SH-SY5Y (cell line): ENCODE data around the gene DIS3L2.

ENCODE experiments used
- GATA2 ChIP-seq: IDR thresholded peaks from 2 replicates; pipeline ENCODE4 v1.6.1; 2011; ENCODE audit warnings: mild to moderate bottlenecking, low read depth, low read length
- GATA3 ChIP-seq: IDR thresholded peaks from 2 replicates; pipeline ENCODE4 v1.6.1; 2011; ENCODE audit warnings: low read depth, mild to moderate bottlenecking, low read length, moderate library complexity

Gene DIS3L2

DNA sequence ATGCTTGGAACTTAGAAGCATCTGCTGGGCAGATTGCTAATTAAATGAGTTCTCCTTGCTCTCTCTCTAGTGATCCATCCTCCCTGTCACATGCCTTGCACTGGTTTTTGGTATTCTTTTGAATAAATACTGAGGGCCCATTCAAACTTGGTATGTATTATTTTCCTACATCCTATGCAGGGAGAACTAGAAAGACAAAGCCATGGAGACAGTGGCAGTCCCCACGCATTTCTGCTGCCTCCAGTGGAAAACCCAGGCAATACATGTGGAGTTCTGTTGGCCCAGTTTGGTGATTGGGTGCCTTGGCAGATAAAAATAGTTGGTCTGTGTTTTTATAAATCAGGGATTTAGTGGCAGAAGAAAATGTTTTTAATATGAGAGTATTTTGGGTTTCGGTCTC, 68.7 kb downstream of the DIS3L2 start:
- TF ChIP-seq GATA2 (no peak), GATA3 (no peak)

DNA sequence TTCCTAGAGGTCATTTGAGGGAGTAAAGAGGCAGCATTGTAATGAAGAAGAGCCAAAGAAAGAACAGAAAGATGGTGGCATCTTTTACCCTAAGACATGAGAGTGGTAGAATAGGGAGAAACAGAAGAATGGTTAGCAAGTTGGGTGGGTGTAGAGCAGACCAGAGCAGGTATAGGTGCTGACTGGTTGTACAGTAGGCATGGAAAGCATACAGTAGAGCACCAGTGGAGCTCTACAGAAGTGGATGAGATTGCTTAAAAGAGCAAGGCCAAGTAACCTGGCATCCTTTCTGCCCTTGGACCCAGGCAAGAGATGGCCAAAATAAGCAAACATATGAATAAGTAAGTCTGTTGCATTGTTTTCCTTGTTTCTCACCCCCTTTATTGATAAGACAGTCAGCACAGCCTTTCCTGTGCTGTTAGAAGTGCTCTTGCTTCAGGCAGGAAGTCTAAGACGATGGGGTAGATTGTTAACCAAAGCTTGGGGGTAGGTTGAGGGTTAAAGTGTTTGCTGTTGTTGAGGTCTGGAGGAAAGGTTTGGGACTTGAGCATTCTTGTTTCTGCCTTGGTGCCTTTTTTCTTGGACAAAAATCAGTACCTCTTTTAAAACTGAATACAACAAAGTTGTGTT, 76.9 kb downstream of the DIS3L2 start:
- TF ChIP-seq GATA2, result no peak
- no peak for TF ChIP-seq GATA3

DNA sequence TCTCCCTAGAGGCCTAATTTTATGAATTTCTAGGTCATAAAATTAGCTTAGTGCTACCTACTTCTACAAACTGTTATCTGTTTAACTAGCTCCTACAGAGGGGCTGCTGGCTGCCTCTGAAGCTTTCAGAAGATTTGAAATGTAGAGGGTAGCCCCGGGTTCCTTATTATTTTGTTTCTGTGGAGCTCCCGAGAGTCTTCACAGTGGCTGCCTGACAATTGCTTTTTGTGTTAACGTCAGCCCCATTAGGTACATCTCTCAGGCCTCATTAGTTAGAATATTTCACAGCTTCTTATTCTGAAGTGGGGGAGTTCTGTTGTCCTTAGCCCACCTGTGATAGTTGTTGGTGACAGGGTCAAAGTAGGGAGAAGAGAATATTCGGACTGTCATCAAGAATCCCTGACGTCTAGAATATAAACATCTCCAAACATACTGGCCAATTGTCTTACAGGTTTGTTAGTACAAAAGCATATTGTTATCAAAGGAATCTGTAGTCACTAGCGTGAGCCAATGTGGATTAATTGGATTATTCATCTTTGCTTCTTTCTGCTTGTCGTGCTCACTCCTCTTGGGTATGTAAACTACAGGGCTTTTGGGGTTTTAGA, 77.5 kb downstream of the DIS3L2 start:
- no peak for TF ChIP-seq GATA3
- no peak for TF ChIP-seq GATA2

DNA sequence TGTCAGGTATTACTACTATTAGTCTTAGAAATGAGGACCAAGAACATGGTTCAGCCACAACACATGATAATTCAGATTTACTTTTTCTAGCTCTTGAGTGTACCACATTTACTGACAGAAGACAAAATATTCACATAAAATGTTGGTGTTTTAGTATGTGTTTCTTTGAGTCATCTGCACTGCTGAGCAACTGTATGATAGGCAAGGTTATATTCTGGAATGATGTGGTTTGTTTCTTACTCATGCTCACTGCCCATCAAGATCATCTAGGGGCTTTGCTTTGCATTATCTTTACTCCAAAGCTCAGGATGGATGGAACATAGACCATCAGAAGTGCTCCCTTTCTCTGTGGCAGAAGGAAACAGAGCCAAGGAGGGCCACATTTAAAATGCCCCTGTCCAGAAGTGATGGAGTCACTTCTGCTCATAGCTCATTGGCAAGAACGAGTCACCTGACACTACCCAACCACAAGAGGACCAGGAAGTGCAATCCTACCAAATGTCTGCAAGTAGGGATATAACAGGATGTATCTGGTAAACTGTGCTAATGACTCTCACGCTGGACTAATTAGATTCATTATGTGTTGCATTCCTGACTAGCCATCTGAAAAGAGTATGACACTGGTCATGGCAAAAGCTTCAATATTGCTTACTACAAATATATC, 81.5 kb downstream of the DIS3L2 start:
- TF ChIP-seq GATA3 (no peak), GATA2 (no peak)

DNA sequence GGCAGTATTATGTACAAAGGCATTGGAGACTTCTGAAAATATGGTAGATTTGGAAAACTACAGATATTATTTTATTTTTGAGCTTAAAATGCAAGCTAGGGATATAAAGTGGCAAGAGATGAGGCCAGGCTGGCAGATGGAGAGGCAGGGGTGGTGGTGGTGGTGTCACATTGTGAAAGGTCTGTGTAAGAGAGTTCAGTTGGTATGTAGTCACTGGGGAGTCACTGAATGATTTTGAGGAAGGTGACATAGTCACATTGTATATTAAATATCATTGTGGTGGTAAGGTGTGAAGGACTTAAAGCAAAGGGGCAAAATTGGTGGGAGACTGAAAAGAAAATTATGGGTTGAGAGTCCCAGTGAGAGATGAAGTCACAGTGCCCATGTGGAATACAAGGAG, 82.5 kb downstream of the DIS3L2 start:
- TF ChIP-seq GATA3, result no peak
- TF ChIP-seq GATA2, result no peak

DNA sequence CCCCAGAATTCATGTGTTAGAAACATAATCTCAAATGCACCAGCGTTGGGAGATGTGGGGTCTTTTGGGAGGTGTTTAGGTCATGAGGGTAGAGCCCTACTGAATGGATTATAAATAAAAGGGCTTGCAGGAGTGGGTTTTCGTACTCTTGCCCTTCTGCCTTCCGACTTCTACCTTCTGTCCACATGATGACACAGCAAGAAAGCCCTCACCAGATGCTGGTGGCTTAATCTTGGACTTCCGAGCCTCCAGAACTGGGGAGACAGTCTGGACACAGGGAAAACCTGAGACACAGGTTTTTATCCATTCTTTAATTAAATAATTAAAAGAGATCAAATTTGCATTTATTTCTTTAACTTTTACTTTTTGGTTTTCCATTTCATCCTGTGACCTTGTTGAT, 87.8 kb downstream of the DIS3L2 start:
- TF ChIP-seq GATA3 (no peak), GATA2 (no peak)

DNA sequence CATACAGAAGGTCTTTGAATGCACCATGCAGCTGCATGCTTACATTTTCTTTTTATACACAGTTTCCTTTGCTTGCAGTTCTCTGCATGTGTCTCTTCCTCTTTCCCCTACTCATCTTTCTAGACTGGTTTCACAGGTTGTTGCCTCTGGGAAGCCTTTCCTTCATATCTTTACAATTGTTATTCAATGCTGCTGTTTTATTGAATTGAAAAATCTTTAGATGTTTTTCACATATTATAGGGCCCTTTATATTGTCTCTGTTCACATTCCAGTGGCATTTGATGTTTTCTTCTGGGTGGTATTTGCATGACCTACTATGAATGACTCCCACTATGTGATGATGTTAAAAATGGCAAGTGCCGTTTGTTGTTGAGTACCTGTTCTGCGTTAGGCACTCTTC, 91.1 kb downstream of the DIS3L2 start:
- TF ChIP-seq GATA3 (no peak), GATA2 (no peak)

DNA sequence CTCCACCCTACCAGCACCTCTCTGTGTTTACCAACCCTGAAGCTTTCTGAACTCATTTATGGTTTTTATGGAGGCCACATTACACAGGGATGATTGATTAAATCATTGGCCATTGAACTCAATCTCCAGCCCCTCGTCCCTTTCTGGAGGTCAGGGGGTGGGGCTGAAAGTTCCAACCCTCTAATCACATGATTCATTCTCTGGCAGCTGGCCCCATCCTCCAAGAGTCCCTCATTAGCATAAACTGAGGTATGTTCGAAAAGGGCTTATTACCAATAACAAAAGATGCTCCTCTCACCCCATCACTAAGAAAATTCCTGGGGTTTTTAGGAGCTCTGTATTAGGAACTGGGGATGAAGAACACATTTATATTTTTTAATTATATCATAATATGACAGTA, 92.3 kb downstream of the DIS3L2 start:
- no peak for TF ChIP-seq GATA3
- no peak for TF ChIP-seq GATA2

DNA sequence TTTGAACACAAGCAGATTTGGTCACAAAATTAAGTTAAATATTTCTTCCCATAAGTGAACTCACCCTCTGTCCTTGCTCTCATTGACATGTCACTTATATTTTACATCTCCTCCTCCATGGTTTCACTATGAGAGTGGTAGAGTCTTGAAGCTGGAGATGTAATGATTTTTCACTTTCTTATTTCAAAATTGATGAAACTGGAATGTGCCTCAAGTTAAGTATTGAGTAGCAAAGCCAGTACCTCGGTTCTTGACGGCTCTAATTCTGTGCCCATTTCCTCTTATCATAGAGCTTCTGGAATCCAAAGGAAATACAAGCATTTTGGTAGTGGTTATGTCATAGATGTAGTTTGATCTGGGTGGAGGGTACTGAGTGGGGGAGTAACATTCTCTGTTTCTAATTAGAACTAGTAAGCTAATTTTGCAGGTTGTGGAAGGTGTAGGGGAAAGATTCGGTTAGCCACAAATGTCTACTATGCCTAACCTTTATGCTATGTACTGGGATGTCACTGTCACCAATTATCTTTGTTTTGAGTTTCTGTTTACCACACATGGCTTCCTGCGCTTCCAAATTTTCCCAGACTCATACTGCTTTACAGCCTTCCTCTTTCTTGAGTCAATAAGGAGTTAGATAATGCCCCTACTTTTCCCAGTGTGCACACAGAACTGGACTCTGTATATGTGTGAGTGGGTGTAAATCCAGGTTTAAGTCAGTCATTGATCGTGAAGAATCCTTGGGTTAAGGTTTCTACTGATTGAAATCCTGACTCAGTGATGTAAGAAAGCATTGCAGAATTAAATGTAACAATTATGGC, 96.8 kb downstream of the DIS3L2 start:
- TF ChIP-seq GATA2, result no peak
- TF ChIP-seq GATA3, result no peak

DNA sequence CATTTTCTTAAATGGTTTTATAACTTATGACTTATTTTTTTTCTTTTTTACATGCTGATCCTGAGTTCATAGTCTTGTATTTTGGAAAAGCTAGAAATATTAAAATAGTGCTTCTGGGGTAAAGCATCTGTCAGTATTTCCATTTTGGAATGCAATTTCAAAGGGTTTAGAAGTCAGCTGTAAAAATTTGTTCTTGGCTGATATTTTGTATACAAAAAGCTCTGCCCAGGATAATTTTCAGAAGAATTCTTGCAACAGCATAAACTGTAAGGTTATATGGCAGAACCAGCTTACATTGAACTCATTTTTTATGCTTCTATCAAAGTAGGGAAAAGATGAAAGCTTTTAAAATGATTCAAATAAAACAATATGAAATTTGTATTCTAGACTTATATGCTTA, 97.4 kb downstream of the DIS3L2 start:
- TF ChIP-seq GATA2 (no peak), GATA3 (no peak)

DNA sequence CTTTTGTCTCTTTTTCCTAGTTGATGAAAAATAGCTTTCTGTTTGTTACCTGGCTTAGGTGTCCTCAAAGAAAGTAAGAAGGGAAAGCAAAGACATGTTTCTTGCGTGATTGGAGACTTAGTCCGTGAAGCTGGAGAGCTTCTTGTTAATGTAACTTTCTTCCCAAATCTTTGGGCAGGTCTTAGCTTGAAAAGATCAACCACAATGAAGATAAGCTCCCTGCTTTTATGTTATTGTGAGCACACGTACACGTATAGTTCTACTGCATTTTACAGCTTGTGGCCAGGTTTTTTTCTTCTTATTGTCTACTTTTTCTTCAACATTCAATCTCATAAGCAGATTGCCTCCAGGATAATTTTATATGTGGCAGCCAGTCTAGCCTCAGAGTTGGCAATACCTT, 99.8 kb downstream of the DIS3L2 start:
- TF ChIP-seq GATA3, result no peak
- TF ChIP-seq GATA2, result no peak

DNA sequence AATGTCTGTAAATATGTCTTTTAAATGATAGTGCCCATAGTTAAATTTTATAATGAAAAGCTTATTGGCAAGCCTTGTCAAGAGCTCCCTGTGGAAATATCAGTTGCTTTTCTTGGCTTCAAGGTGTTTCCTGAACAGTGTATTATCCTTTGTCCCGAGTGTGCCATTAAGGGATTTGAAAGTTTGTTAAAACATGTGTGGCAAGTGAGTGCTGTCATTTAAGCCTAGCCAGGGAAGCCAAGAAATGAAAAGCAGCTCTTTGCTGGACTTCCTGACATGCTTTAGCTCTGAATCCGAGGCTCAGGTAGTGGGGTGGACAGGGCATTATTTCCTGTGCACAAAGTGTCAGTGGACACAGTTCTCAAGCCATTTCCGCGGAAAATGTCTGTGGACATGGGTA, 111.5 kb downstream of the DIS3L2 start:
- TF ChIP-seq GATA3 (no peak), GATA2 (no peak)

DNA sequence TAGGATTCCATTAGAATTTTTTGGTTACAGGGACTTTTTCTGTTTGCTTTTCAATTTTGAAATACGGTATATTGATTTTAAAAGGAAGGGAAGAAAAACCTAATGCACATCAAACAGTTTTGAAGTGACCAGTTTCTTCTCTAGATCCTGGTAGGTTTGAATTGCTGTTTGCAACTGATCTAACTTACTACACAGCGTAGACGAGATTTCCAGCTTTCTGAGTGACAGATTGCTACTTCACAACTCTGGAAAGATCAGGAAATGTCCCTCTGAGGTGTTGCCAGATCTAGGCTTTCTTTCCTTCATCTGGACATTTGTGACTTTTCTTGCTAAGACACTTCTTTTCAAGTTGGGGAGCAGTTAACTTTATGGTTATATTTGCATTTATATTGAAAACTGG, 112.2 kb downstream of the DIS3L2 start:
- no peak for TF ChIP-seq GATA2
- no peak for TF ChIP-seq GATA3

DNA sequence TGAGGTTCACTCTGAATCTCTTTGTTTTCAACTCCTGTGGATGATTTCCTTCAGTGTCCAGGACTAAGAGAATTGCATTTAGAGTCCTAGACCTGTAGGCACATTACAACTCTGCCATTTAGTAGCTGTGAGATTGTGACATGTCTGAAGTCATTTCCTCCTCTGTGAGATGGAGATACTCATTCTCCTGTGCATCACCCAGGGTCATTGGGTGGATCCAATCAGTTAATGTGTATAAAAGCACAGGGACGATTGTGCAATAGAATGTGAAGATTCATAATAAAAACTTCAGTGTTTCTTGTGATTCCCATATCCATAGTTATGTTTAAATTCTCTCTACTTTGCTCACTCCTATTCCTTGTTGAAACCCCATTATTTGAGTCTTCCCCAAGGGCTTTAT, 113.6 kb downstream of the DIS3L2 start:
- TF ChIP-seq GATA2, result no peak
- TF ChIP-seq GATA3, result no peak

DNA sequence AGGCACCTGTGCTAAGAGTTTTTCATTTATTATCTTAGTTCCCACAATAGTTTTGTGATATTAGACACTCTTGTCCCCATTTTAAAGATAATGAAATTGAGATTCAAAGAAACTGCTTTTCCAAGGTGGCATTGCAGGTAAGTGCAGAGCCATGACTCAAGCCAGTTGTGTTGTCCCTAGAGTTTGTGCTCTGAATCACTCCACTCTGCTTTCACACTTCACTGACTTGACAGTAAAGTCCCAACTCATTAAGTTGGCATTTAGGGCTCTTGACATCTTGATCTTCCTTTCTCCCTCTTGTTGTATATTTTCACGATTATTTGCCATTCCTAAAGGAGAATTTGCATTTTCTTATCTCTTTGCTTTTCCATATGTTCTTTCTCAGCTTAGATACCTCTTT, 114.3 kb downstream of the DIS3L2 start:
- TF ChIP-seq GATA3, result no peak
- TF ChIP-seq GATA2, result no peak

DNA sequence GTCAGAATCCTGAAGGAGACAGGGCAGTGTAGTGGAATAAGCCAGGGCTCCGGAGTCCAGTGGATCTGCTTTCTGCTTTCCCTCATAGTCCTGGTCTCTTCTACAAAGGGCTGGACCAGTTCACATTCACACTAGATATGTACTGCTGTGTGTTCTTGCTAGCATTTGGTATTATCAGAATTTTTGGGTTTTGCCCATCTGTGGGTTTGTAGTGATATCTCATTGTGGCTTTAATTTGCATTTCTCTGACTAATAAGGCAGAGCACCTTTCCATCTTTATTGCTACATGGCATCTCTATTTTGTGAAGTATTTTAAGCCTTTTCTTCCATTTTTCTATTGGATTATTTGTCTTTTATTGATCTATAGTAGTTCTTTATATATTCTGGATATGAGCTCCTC, 114.8 kb downstream of the DIS3L2 start:
- TF ChIP-seq GATA3 (no peak), GATA2 (no peak)
